ENCODE measurements around the gene CUX1. TPM values are rescaled to one million over a fixed set of nuclear protein-coding genes. Genes with fewer than 3 reads are reported as not detected.

The CUX1 gene
- total RNA-seq, 1 donor from 2014 or later, result 89.1 TPM

DNA sequence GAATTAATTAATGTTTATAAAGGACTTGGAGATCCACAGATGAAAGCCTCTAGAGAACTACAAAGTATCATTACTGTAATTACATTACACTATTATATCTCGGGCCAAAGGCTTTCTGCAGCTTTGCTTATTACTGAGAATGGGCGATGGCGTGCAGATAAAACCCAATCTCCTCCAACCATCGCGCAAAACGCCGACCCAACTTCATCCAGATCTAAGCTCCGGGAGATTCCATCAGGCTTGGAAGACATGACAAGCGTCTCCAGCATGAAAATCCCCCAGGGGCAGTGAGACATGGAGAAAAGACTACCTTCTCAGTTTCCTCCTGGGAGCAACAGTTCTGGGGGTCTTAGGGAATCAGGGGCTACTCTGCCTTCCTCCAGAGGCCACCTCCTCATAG, 42.2 kb upstream of the CUX1 start:
- no peaks in the 10 kb centered on the region for H3K4me1 Mint-ChIP-seq (ENCODE audit: unreplicated experiment)
- H3K4me3 Mint-ChIP-seq (ENCODE audit: unreplicated experiment), result no peak overlapping the region
- no peak for DNase-seq (ENCODE audit: extremely low spot score, unreplicated experiment)
- H3K27ac Mint-ChIP-seq (ENCODE audit: unreplicated experiment), result no peak overlapping the region
- H3K9me3 Mint-ChIP-seq (ENCODE audit: unreplicated experiment), result no peaks in the 10 kb centered on the region
- TF ChIP-seq, protein P1, sequence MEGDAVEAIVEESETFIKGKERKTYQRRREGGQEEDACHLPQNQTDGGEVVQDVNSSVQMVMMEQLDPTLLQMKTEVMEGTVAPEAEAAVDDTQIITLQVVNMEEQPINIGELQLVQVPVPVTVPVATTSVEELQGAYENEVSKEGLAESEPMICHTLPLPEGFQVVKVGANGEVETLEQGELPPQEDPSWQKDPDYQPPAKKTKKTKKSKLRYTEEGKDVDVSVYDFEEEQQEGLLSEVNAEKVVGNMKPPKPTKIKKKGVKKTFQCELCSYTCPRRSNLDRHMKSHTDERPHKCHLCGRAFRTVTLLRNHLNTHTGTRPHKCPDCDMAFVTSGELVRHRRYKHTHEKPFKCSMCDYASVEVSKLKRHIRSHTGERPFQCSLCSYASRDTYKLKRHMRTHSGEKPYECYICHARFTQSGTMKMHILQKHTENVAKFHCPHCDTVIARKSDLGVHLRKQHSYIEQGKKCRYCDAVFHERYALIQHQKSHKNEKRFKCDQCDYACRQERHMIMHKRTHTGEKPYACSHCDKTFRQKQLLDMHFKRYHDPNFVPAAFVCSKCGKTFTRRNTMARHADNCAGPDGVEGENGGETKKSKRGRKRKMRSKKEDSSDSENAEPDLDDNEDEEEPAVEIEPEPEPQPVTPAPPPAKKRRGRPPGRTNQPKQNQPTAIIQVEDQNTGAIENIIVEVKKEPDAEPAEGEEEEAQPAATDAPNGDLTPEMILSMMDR (IDR thresholded peaks at IDR 0.05), result no peak
- H3K36me3 Mint-ChIP-seq (ENCODE audit: unreplicated experiment), result no peaks in the 10 kb centered on the region
- peaks cover 54% of the 10 kb centered on the region for H3K27me3 Mint-ChIP-seq (ENCODE audit: unreplicated experiment)

DNA sequence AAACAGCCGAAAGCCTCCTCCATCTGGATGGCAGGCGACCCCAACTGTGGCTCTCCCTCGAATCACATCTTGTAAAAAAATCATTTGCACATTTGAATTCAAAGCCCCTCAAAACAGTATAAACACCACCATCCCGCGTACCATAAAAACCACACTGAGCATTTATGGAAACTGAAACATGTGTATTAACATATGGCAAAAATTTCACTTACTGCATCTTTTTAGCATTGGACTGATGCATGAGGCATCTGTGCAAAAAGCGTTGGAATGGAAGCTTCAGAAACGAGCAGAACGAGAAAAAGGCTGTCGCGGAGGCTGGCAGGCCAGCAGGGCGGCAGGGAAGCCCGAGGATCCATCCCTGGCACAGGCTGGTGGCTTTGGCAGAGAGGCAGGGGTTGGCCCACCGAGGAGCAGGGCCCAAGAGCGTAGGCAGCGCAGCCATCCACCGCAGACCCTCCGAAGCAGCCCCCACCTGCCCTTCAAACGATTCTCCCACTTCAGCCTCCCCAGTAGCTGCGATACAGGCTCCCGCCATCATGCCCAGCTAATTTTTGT, 39.3 kb upstream of the CUX1 start:
- no peaks in the 10 kb centered on the region for H3K36me3 Mint-ChIP-seq (ENCODE audit: unreplicated experiment)

DNA sequence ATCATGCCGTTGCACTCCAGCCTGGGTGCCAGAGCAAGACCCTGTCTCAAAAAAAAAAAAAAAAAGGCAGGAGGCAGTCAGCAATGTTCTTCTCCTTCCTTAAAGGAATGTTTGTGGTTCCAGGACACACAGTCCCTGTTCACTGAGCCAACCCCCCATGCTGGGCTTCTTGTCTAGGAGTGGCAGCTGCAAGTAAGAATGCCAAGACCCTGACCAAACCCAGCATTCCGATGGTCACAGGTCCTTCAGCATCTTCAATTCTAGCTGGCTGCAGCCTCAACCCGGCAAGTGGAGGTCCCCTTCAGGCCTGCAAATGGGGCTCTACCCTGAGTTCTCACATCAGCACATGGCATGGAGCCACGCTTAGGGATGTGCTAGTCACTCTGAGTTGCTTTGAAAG, 38.2 kb upstream of the CUX1 start:
- Mint-ChIP-seq H3K27ac (ENCODE audit: unreplicated experiment) (no peak overlapping the region), H3K4me1 (ENCODE audit: unreplicated experiment) (no peaks in the 10 kb centered on the region), H3K4me3 (ENCODE audit: unreplicated experiment) (no peak overlapping the region), H3K36me3 (ENCODE audit: unreplicated experiment) (no peaks in the 10 kb centered on the region), H3K27me3 (ENCODE audit: unreplicated experiment) (peaks cover 50% of the 10 kb centered on the region), H3K9me3 (ENCODE audit: unreplicated experiment) (no peaks in the 10 kb centered on the region)
- TF ChIP-seq, protein P1 (IDR thresholded peaks at IDR 0.05), result no peak
- DNase-seq (ENCODE audit: extremely low spot score, unreplicated experiment), result no peak

More for the DNA sequence above, 39.3 kb upstream of the CUX1 start:
- TF ChIP-seq, protein P1 (IDR thresholded peaks at IDR 0.05), result no peak
- Mint-ChIP-seq H3K27ac (ENCODE audit: unreplicated experiment) (no peak overlapping the region), H3K27me3 (ENCODE audit: unreplicated experiment) (peaks cover 46% of the 10 kb centered on the region), H3K4me1 (ENCODE audit: unreplicated experiment) (no peaks in the 10 kb centered on the region), H3K9me3 (ENCODE audit: unreplicated experiment) (no peaks in the 10 kb centered on the region), H3K4me3 (ENCODE audit: unreplicated experiment) (no peak overlapping the region)
- DNase-seq (ENCODE audit: extremely low spot score, unreplicated experiment), result no peak

DNA sequence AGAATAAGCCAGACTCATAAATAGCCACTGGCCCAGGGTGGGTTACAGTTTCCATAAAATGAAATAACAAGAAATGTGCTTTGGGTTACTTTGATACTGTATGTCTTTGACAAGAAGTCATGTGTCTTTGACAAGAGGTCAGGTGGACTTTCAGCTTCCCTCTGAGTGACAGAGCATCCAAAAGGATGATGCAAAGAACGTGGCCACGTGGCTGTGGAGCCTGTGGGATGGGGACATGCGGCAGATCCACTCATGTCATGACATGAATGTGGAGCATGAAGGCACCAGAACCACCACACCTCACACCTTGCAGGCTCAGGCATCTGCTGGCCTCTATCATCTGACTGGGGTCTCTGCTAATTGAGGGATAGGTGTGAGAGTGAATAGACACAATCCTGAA, 37.1 kb upstream of the CUX1 start:
- no peaks in the 10 kb centered on the region for H3K9me3 Mint-ChIP-seq (ENCODE audit: unreplicated experiment)
- no peak overlapping the region for H3K27ac Mint-ChIP-seq (ENCODE audit: unreplicated experiment)
- no peaks in the 10 kb centered on the region for H3K4me1 Mint-ChIP-seq (ENCODE audit: unreplicated experiment)
- no peak for DNase-seq (ENCODE audit: extremely low spot score, unreplicated experiment)
- TF ChIP-seq, protein P1 (IDR thresholded peaks at IDR 0.05), result no peak
- no peaks in the 10 kb centered on the region for H3K36me3 Mint-ChIP-seq (ENCODE audit: unreplicated experiment)
- H3K27me3 Mint-ChIP-seq (ENCODE audit: unreplicated experiment), result peaks cover 53% of the 10 kb centered on the region
- H3K4me3 Mint-ChIP-seq (ENCODE audit: unreplicated experiment), result no peak overlapping the region

DNA sequence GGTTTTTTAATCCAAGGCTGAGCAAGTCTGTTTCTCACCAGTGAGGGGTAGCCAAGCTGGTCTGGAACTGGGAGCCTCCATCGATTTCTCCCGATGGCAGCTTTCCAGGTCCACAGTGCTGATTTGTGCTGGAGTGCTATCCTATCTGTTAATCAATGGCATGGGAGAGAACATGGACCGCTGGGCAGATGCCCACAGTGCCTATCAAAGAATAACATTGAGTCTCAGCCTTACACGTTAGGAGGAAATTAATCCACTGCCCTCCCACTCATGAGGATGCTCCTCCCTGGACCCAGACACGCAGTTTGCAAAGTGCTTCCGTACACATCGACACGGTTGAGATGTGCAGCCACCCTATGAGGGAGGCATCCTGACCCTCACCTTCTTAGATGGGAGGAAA, 36.0 kb upstream of the CUX1 start:
- Mint-ChIP-seq H3K27ac (ENCODE audit: unreplicated experiment) (no peak overlapping the region), H3K27me3 (ENCODE audit: unreplicated experiment) (peaks cover 47% of the 10 kb centered on the region), H3K36me3 (ENCODE audit: unreplicated experiment) (no peaks in the 10 kb centered on the region), H3K4me1 (ENCODE audit: unreplicated experiment) (no peaks in the 10 kb centered on the region), H3K9me3 (ENCODE audit: unreplicated experiment) (no peaks in the 10 kb centered on the region), H3K4me3 (ENCODE audit: unreplicated experiment) (no peak overlapping the region)
- DNase-seq (ENCODE audit: extremely low spot score, unreplicated experiment), result no peak
- TF ChIP-seq, protein P1 (IDR thresholded peaks at IDR 0.05), result no peak
